Thoracic aorta (tissue), 2 donors: ENCODE results near the gene SARDH. TPM values are rescaled to one million over a fixed set of nuclear protein-coding genes. Genes with fewer than 3 reads are reported as not detected.

Source experiments
- ATAC-seq: fragments of 150-250 bp; one replicate; pipeline ENCODE4 v1.8.0; 2017; ENCODE audit warnings: low read depth; ENCODE audit not compliant: insufficient number of reproducible peaks, low FRiP score
- DNase-seq: peaks from one replicate; pipeline ENCODE4 v3.0.0-alpha.2; 2020; ENCODE audit warnings: low spot score
- H3K27ac ChIP-seq, 2 donors: fragments of 200-600 bp; sonication (generic); 1 replicate in 1 of 2; 2 replicates in 1 of 2; pipeline ENCODE4 v1.5.1; 2016; ENCODE audit warnings: mild to moderate bottlenecking in 2 of 2, moderate library complexity in 2 of 2
- H3K27me3 ChIP-seq: fragments of 200-600 bp; sonication (generic); replicated peaks from 2 replicates; pipeline ENCODE4 v1.6.0; 2016; ENCODE audit warnings: mild to moderate bottlenecking; ENCODE audit not compliant: insufficient read depth
- H3K36me3 ChIP-seq: fragments of 200-600 bp; sonication (generic); one replicate; pipeline ENCODE4 v1.5.1; 2016
- H3K4me1 ChIP-seq, 2 donors: fragments of 200-600 bp; sonication (generic); 1 replicate in 1 of 2; 2 replicates in 1 of 2; pipeline versions ENCODE4 v1.5.1 to v1.6.0; 2016; ENCODE audit warnings: low read depth in 2 of 2, mild to moderate bottlenecking in 1 of 2; ENCODE audit not compliant: control insufficient read depth in 1 of 2
- H3K4me3 ChIP-seq: fragments of 200-600 bp; sonication (generic); 2 replicates; pipeline ENCODE4 v1.5.1; 2016; ENCODE audit warnings: mild to moderate bottlenecking
- H3K9me3 ChIP-seq: fragments of 200-600 bp; sonication (generic); 2 replicates; pipeline ENCODE4 v1.5.1; 2016
- CTCF ChIP-seq: fragments of 200-600 bp; sonication (generic); IDR thresholded peaks from one replicate; pipeline ENCODE4 v1.5.1; 2019; ENCODE audit warnings: antibody characterized with exemption
- total RNA-seq, 2 donors: library from RNA; depleted of rRNA; stranded (reverse); fragments of >200 nt; gene quantifications; one replicate each; pipeline versions ENCODE4 v1.1.0 to v1.2.3, GENCODE V29; 2016

Gene SARDH
- total RNA-seq, 2 donors from 2014 or later = 1.8 to 4.3 TPM

- no peak overlapping the region for H3K27ac ChIP-seq
- TF ChIP-seq CTCF = no peak
- no peaks in the 10 kb centered on the region for H3K36me3 ChIP-seq
- no peaks in the 10 kb centered on the region for H3K9me3 ChIP-seq
- H3K4me1 ChIP-seq = no peaks in the 10 kb centered on the region
- ATAC-seq = no peak
- no peak overlapping the region for H3K4me3 ChIP-seq
- DNase-seq = no peak
- H3K27me3 ChIP-seq = no peaks in the 10 kb centered on the region
Measured at GRCh38 chr9:133693703-133694529, 44.2 kb downstream of the SARDH start.

GRCh38 chr9:133693116-133693515 is 45.0 kb downstream of the SARDH start:
- TF ChIP-seq CTCF = no peak
- DNase-seq = no peak
- Histone ChIP-seq H3K4me1 (no peaks in the 10 kb centered on the region), H3K9me3 (no peaks in the 10 kb centered on the region), H3K27ac (no peak overlapping the region), H3K4me3 (no peak overlapping the region), H3K27me3 (no peaks in the 10 kb centered on the region), H3K36me3 (no peaks in the 10 kb centered on the region)
- no peak for ATAC-seq

DNA sequence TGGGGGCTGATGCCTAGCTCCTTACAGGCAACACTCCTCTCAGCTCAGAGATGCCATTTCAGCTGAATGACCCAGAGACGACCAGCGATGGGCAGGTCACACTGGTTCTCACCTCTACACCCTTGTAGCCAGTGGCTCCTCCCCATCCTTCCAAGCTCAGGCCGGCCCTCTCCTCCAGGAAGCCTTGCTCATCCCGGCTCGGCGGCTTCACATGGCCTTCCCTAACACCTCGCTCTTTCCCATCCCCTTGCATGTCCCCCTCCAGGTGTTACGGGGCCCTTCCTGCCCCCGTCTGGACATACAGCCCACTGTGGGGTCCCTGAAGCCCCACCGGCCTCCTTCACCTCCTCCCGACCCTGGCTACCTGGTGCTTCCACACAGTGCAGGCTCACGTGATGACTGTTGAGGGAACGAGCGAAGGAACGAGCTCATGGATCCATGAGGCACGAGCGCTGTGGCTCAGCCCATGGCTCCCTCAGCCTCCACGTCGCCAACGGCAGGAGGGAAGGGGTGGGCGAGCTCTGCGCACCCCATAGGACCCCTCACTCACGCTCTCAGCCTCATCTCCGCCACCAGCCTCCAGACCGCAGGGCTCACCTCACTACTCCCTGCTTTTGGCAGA is 45.7 kb downstream of the SARDH start:
- no peaks in the 10 kb centered on the region for H3K9me3 ChIP-seq
- no peak overlapping the region for H3K4me3 ChIP-seq
- H3K4me1 ChIP-seq = no peaks in the 10 kb centered on the region
- DNase-seq (no peak), ATAC-seq (no peak)
- no peaks in the 10 kb centered on the region for H3K27me3 ChIP-seq
- no peaks in the 10 kb centered on the region for H3K36me3 ChIP-seq
- no peak overlapping the region for H3K27ac ChIP-seq
- no peak for TF ChIP-seq CTCF

DNA sequence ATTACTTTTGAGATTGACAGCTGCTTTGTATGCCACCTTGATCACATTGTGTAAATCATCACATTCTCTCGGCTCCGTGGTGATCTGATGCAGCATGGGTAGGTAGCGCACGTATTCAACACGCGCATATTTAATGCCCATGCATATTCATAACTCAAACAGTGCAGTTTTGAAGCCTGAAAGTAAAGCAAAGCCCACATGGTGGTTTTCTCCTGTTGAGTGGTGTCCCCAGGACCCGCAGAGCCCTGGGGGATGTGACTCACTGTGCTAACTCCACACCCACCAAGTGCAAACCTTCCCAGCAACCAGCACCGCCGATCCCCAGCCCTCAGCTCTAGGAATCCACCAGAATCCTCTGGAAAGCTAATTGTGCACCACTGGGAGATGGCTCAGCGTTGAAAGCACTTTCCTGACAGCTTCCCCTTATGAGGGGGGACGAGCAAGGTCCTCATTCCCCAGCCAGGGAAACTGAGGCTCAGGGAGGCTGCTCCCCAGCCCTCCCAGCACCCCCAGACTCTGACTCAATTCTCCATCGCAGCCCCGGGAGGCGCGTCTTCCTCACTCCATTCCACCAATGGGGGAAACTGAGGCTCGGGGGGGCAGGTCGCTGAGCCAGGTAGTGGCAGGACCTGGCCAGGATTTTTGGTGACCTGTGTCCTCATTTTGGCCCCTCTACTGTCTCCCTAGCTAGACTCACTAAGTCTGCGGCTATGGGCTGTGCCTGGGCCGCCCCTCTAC is 46.4 kb downstream of the SARDH start:
- no peaks in the 10 kb centered on the region for H3K9me3 ChIP-seq
- H3K36me3 ChIP-seq = no peaks in the 10 kb centered on the region
- no peak for DNase-seq
- no peak for ATAC-seq
- H3K4me1 ChIP-seq = no peaks in the 10 kb centered on the region
- TF ChIP-seq CTCF = no peak
- H3K4me3 ChIP-seq = no peak overlapping the region
- H3K27ac ChIP-seq = no peak overlapping the region
- H3K27me3 ChIP-seq = no peaks in the 10 kb centered on the region

GRCh38 chr9:133691191-133691590 is 47.0 kb downstream of the SARDH start:
- Histone ChIP-seq H3K27me3 (no peaks in the 10 kb centered on the region), H3K4me3 (no peak overlapping the region), H3K27ac (no peak overlapping the region), H3K36me3 (no peaks in the 10 kb centered on the region), H3K4me1 (no peaks in the 10 kb centered on the region), H3K9me3 (no peaks in the 10 kb centered on the region)
- DNase-seq (no peak), ATAC-seq (no peak)
- no peak for TF ChIP-seq CTCF
